C1 segment of cervical spinal cord (tissue), 14 donors: ENCODE results near the gene S100A9.
"Not testable (repeated sequence)": the region's sequence is repeated elsewhere in the genome, so short reads cannot be mapped to it uniquely, and the experiment has no call there.

Experiments used
- DNase-seq, 14 donors: peaks; one replicate each; lab custom pipeline; 2025; lab: John Stamatoyannopoulos, UW

S100A9 gene

GRCh38 chr1:153405825-153406599, 48.4 kb downstream of the S100A9 start:
- DNase-seq: not testable (repeated sequence)

- DNase-seq: not testable (repeated sequence)
These were observed 49.6 kb downstream of the S100A9 start for GRCh38 chr1:153407274-153407673.
